AG04450 (cell line): ENCODE measurements around the gene MYLK. TPM values are rescaled to one million over a fixed set of nuclear protein-coding genes. Genes with fewer than 3 reads are reported as not detected.

Source experiments
- CTCF ChIA-PET: fragments of 300-600, 350-600 bp; formaldehyde crosslinking; extraction: SDS; loops from one replicate; lab custom pipeline; 2022; ENCODE audit warnings: antibody characterized with exemption, inconsistent platforms; lab: Charles Lee
- POLR2A ChIA-PET: fragments of 350-600 bp; formaldehyde crosslinking; extraction: SDS; loops from one replicate; lab custom pipeline; 2021; ENCODE audit warnings: antibody characterized with exemption, inconsistent platforms; lab: Yijun Ruan, JAX
- DNase-seq: peaks from one replicate; pipeline ENCODE4 v3.0.0-alpha.2; 2011; ENCODE audit warnings: low read depth, low spot score
- H3K27ac ChIP-seq: one replicate; pipeline ENCODE4 v1.5.1; 2012; ENCODE audit warnings: low read depth, low read length, control low read depth
- H3K27me3 ChIP-seq: one replicate; pipeline ENCODE4 v1.6.0; 2012; ENCODE audit warnings: low read length; ENCODE audit not compliant: control insufficient read depth, insufficient read depth
- H3K4me3 ChIP-seq: 2 replicates; pipeline ENCODE4 v1.5.1; 2011; ENCODE audit warnings: mild to moderate bottlenecking, low read depth, low read length, control low read depth
- H3K9me3 ChIP-seq: 2 replicates; pipeline ENCODE4 v1.5.1; 2012; ENCODE audit warnings: low read length; ENCODE audit not compliant: control insufficient read depth, insufficient read depth
- CTCF ChIP-seq: IDR thresholded peaks from 2 replicates; pipeline ENCODE4 v1.5.1; 2011; ENCODE audit warnings: low read depth, low read length, control low read depth, inconsistent platforms
- polyA plus RNA-seq: library from polyadenylated mRNA; depleted of rRNA; stranded (reverse); fragments of >200 nt; gene quantifications from 2 replicates; pipeline ENCODE4 v1.2.3, GENCODE V29; 2011

The MYLK gene
- polyA plus RNA-seq, 1 experiment: 1,320 TPM

DNA sequence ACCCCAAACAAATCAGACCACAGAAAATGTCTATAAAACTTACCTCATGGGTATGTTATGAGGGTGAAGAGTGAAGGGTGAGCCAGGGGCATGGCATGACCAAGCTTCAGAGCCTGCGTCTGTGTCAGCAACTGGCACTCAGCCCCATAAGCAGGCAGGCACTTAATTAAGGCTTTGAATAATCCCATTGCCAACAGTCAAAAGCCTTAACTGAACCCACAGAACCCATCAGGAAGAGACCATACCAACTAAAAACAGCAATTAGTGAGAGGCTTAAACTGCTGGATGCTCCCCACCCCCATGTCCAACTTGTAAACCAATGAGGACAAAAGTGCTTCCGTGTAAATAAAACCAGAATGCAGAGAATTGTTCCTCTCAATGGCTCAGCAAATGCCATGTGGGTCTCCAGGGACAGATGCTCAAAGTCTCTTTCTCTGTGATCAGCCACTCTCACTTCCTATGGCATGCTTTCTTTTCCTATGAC lies 126.0 kb downstream of the MYLK start:
- Histone ChIP-seq H3K27me3 (no peaks in the 10 kb centered on the region), H3K4me3 (no peak overlapping the region), H3K27ac (no peak overlapping the region), H3K9me3 (no peaks in the 10 kb centered on the region)
- TF ChIP-seq CTCF: no peak
- no peak for DNase-seq
- ChIA-PET POLR2A (interaction anchor here (1.3 to 1.9 kb wide), 3 partner anchors 8 to 26 kb away, joined by 4 read pairs; no protein-coding TSS in a partner anchor), CTCF (interaction anchor here (0.6 to 1.0 kb wide), 2 partner anchors 34 to 35 kb away, joined by 4 to 6 read pairs; no protein-coding TSS in a partner anchor)

DNA sequence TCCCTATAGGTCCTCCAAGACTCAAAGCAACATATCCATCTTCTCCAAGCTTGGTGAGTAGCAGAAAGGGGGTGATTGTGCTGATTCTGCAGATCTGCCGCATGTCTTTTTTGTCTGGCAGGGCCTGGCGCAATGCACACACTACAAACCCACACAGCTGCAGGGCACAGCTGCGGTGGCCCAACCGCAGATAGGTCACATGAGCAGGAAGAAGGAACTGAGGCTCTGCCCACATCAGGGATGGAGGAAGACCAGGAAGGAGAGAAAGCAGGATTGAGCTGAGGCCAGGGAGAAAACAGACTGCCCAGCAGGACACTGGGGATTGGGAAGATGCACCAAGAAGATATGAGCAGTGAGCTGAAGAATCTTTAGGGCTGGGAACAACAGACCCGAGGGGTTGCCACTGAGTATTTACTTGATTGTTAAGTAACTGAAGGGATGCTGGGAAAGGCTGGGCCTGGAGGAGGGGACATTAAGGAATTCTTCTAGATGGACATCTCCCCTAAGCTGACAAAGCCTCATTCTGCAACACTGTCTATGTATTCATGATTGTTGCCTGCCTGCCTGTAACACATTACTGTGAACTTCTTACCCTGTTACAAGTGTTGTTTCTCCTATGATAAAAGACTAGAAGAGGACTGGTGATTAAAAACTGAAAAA lies 126.7 kb downstream of the MYLK start:
- H3K9me3 ChIP-seq: no peaks in the 10 kb centered on the region
- no peak for TF ChIP-seq CTCF
- DNase-seq: no peak
- POLR2A ChIA-PET: interaction anchor here (1.2 to 1.9 kb wide), 4 partner anchors 8 to 204 kb away, joined by 3 to 4 read pairs (median 4); partner anchors contain the start of gene CCDC14
- H3K4me3 ChIP-seq: no peak overlapping the region
- peak overlapping the region; percentile 22 for H3K27ac ChIP-seq
- CTCF ChIA-PET: interaction anchor here (0.6 to 1.0 kb wide), 2 partner anchors 33 to 35 kb away, joined by 4 to 6 read pairs; no protein-coding TSS in a partner anchor
- no peaks in the 10 kb centered on the region for H3K27me3 ChIP-seq

GRCh38 chr3:123755501-123755900 lies 128.6 kb downstream of the MYLK start:
- Histone ChIP-seq H3K27me3 (no peaks in the 10 kb centered on the region), H3K4me3 (no peak overlapping the region), H3K9me3 (no peaks in the 10 kb centered on the region), H3K27ac (no peak overlapping the region)
- no peak for TF ChIP-seq CTCF
- DNase-seq: no peak
- POLR2A ChIA-PET: no interaction called here
- CTCF ChIA-PET: interaction anchor here (0.6 kb wide), 1 partner anchor 1802 kb away, joined by 4 read pairs; no protein-coding TSS in a partner anchor

GRCh38 chr3:123755085-123755484 lies 129.0 kb downstream of the MYLK start:
- DNase-seq: no peak
- no peaks in the 10 kb centered on the region for H3K27me3 ChIP-seq
- H3K27ac ChIP-seq: no peak overlapping the region
- no peaks in the 10 kb centered on the region for H3K9me3 ChIP-seq
- CTCF ChIA-PET: no interaction called here
- POLR2A ChIA-PET: no interaction called here
- H3K4me3 ChIP-seq: no peak overlapping the region
- TF ChIP-seq CTCF: no peak

DNA sequence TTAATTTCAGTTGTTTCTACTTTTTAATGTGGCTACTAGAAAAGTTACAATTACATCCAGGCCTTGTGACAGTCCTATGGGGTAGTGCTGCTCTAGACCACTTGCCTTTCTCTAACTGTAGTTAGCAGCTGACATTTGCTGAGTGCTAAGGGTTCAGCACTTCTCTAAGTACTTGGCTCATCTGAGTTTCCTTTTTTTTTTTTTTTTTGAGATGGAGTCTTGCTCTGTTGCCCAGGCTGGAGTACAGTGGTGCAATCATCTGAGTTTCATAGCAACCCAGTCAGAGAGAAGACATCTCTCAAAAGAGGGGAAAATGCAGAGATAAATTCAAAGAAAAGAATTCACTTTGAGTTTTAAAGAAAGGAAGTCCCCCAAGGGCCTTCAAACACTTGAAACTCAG lies 130.8 kb downstream of the MYLK start:
- no peak for DNase-seq

More for the DNA sequence above, 130.8 kb downstream of the MYLK start:
- H3K27ac ChIP-seq: no peak overlapping the region
- no peak for TF ChIP-seq CTCF
- ChIA-PET CTCF (interaction anchor here (2.3 kb wide), 1 partner anchor 30 kb away, joined by 8 read pairs; no protein-coding TSS in a partner anchor), POLR2A (no interaction called here)
- H3K4me3 ChIP-seq: no peak overlapping the region
- no peaks in the 10 kb centered on the region for H3K27me3 ChIP-seq
- H3K9me3 ChIP-seq: peaks cover 4% of the 10 kb centered on the region; the same call in 1 of the 2 replicates
